RKO (cell line): Measurements from ENCODE around the gene ARMC9.
A peak's percentile ranks its signal among the peaks of the same experiment; 100 is the strongest.

Source experiments
- DNase-seq: peaks from one replicate; pipeline ENCODE4 v3.0.0-alpha.2; 2016; ENCODE audit warnings: low spot score

The ARMC9 gene

DNA sequence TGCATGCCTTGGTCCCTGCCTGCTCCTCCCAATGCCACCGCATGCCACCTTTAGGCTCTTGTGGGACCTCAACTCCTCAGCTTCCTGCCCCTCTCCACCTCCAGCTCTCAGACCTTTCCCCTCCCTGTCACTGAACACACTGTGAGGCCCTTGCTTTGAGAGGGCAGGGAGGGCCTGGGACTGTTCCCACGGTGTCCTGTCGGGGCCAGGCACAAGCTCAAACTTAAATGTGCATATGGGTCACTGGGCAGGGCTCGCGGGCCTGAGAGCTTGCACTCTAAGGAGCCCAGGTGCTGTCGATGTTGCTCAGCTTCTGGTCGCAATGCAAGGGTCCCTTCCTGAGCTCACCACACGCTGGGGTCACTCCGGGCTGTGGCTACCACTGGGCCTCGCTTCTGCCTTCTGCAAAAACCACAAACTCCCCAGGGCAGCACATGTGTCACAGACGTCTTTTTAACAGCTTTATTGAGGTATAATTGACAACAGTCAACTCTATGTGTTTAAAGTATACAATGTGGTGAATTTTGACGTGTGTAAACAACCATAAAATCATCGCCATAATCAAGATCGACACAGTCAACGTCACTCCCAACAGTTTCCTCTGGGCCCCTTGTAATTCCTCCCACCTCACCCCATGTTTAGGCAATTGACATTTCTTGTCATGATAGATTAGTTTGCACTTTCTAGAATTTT is 185.1 kb downstream of the ARMC9 start:
- no peak for DNase-seq

DNA sequence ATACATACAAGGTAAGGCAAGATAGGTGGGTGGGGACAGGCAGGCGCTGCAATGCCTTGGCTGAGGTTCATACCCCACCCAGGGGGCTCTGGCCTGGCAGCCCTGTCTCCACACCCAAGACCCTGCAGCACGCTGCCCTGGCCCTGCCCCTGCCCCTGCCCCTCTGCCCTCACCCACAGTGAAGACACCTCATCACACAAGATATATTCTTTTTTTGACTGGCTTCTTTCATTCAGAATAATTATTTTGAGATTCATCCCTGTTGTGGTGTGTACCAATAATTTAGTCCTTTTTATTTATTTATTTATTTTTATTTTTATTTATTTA is 185.6 kb downstream of the ARMC9 start:
- no peak for DNase-seq

DNA sequence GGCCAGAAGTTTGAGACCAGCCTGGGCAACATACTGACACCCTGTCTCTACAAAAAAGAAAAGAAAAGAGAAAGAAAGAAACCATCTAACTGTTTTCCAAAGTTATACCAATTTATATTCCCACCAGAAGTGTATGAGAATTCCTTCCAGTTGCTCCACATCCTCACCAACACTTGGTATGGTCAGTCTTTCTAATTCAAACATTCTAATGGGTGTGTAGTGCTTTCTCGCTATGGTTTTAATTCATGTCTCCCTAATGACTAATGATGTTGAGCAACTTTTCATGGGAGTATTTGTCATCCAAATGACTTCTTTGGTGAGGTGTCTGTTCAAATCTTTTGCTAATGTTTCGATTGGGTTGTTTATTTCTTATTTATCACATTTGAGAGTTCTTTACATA is 186.5 kb downstream of the ARMC9 start:
- DNase-seq: peak; percentile 34

DNA sequence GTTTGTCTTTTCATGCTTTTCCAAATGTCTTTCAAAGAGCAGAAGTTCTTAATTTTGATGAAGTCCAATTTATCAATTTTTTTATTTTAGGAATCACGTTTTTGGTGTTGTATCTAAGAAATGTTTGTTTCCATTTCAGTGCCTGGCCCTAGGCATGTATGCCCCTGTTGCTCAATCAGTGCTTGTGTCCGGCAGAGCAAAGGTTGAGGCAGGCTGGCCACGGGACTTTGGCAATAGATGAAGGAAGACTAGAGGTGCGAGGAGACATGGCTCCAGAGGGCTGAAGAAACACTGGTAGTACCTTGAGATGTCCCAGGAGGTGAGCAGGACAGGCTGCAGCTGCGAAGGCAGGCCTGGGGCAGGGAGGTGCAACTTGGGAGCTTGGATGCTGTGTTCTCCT is 187.0 kb downstream of the ARMC9 start:
- DNase-seq: no peak

DNA sequence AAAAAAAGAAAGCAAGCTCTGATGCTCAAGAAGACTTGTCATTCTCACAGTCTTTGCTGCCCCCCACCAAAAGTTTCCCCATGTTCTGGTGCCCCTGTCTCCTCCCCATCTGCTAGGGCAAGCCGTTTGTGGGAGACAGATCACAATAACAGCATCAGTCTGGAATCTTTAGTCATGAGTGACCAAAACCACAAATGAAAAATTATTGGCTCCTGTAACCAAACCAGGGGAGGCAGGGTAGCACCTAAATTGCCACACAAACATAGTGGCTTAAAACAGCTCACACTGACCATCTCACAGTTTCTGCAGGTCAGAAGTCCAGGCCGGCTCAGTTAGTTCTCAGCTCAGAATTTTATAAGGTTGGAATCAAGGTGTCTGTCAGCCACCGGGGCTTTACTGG is 188.0 kb downstream of the ARMC9 start:
- peak; percentile 30 for DNase-seq

DNA sequence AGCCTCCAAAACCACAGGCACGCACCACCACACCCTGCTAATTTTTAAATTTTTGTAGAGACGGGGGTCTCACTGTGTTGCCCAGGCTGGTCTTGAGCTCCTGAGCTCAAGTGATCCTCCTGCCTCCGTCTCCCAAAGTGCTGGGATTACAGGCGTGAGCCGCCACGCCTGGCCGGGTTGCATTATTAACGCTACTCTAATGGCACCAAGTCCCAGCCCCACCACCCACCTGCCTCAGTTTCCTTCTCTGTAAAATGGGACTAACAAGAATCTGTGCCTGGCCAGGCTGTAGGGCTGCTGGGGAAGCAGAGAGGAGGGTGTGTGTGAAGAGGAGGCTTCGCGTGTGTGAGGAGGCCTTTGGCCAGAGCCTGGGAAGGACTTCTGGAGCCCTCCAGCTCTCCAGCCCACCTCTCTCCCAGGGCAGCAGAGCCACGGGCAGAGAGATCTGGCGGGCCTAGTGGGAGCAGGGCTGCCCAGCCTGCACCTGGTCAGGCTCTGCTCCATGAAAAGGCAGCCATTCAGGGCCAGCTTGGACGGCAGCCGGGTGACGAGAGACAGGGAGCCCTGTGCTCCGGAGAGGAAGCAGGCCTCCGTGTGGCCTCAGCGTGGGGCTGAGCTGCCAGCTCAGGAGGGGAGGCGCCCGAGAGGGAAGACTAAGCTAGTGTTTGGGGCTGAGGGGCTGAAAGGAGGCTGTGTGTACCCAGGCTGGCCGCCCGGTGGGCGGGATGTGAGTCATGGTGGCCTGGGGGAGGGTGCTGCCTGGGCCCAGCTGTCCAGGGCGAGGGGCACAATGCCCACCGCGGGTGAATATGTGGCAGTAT is 189.7 kb downstream of the ARMC9 start:
- DNase-seq: no peak

DNA sequence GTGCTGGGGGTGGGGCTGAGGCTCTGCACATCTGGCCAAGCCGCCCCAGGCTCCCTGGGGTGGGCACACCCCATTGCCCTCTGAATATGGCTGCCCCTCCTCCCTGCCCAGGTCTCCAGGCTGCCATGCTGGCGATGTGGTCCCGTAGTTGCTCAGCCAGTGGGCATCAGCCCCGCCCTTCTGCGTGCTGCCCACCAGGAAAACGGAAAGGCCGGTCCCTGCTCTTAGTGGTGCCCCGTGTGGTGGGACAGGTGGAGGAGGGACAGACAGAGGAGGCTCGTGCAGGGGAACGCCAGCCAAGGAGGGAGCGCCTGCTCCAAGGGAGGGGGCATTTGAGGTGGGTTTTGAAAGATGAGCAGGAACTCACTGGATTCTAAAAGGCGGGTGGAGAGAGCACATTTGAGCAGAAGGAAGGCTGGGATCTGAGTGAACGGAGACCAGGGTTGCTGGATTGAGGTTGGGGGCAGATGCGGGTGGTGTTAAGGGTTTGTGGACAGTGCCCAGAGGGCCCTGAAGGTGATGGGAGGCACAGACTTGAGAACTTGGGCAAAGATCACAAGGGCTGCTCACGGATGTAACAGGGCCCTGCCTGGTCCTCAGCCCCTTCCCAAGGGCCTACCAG is 190.4 kb downstream of the ARMC9 start:
- DNase-seq: no peak

DNA sequence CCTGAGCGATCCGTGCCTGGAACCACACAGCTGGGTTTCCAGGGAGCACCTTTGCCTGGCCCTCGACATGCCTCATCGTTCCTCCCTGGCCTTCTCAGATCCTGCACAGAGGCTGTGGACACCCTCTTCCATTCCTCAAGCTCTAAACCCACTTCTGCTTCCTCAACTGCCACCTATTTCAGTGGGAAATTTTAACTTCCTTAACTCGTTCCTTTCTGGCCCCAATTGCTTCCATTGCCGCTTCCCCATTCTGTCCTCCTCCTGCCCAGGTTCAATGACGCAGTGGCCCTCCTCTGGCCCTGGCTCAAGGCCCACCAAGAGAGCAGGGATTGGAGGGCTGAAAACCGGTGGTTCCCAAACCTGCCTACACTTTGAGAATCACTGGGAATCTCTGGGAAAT is 192.2 kb downstream of the ARMC9 start:
- DNase-seq: no peak

DNA sequence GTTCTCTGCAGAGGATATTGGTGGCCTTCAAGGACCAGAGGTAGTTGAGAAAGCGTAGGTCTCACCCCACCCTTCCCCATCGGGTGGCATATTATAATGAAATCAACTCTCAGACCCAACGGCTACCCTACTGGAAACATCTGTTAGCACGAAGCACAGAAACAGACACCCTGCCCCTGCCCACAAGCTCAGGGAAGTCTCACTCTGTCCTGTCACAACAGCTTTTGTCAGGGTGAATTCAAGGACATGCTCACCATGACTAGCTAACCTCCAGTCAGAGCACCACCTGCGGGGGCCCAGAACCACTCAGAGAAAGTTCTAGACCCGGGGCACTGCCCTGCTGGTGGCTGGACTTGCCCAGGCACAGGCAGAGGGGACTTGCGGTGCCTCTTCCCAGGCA is 193.6 kb downstream of the ARMC9 start:
- no peak for DNase-seq

DNA sequence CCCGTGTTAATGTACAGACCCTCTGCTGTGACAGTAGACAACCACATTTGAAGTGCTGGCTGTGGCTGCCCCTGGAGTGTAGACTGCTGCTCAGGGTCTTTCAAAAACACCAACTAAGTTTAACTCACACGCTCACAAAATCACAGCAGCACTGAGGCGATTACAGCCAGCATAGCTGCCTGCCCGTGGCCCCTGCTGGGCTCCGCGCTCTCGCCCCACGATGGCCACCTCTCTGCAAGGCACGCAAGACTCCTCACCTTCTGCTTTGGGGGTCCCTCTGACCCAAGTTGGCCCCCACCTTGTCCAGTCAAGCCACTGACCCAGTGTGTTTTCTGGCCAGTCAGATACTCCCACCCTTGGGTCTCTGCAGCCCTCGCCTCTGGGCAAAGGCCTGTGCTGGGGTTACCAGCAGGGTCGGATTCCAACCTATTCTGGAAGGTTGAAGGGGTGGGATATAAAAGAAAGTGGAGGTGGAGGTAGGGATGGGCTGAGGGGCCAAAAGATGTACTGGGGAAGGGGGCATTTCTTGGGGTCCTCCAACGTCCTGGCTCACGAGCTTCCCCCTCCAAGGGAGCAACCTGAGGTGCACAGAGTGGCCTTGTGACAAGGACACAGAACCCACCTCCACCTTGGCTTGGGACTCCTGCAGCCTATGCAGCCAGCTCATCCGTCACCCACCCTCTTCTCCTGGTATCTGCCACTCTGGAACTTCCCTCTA is 194.2 kb downstream of the ARMC9 start:
- DNase-seq: no peak

DNA sequence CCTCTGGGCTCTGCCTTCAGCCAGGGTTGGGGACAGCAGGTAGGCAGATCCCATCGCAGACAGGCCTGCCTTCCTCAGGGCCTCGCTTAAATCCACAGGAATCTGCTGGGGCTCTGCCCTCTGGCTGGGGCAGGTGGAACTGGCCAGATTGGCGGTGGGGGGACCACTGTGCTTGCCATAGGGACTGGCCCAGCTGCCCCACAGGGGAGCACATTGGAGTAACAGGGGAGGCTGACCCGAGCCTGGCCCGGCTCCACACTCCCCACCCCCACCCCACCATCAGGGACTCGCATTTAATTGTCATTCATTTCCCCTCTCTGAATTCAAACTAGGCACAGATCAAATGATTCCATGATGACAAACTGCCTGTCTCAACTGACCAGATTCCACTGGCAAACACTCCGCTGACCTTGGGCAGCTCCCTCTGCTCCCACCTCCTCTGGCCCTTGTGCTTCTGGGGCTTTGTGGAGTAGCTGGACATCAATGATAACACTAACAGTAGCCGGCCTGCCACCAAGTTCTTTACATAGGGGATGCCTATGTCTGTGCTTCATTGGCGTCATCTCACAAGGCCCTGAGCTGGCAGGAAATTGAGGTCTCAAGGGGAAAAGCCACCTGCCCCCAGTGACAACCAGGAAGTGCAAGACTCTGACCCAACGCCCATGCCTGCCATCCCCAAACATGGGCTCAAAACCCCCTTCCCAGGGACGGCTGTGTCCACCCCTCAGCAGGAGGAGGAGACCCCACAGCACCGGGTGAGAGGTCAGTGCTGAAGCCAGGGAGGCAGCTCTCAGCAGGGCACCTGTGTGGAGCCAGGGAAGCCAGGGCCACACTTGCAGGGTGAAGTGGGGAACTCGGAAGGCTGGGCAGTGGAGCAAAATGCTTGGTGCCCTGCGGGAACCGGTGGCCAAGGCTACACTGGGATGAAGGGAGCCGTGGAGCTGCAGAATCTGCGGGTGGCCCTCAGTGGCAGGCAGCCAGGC is 195.0 kb downstream of the ARMC9 start:
- DNase-seq: no peak

DNA sequence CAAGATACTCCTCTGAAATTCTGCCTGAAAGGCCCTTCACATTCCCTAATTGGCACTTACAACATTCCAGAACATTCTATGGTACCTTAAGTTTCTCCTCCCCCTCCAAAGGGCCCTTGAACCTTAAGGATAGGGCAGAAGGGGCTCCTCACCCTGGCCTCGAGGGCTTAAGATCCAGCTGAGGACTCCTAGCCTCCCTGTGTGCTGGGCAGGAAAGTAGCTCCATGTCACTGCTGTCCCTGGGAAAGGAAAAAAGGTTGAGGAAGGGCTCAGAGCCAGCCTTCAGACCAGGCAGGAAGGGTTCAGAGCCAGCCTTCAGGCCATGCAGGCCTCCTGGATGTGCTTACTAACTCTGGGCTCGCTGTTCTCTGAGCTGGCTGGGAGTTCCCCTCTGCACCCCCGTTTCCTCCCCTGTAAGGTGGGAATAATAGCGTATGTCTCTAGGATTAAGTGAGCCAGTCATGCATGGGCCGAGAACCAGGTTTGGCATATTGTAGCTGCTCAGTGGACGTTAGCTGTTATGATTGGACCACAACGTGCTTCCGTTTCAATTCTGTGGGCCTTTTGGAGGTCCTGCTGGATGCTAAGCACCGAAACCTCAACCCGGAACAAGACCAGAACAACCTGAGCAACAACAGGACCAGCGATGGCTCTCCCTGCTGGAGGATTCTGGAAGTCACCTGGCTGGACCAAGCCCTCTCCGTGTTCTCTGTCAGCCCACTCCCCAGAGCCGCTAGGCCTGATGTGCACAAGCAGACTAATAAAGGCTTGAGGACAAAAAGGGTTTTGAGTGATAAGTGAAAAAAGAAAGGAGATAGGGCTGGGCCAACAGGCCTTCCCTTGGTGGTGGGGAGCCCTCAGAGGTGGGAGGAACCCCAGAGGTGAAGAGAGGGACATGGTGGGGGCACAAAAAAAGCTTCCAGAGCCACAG is 196.0 kb downstream of the ARMC9 start:
- DNase-seq: no peak

DNA sequence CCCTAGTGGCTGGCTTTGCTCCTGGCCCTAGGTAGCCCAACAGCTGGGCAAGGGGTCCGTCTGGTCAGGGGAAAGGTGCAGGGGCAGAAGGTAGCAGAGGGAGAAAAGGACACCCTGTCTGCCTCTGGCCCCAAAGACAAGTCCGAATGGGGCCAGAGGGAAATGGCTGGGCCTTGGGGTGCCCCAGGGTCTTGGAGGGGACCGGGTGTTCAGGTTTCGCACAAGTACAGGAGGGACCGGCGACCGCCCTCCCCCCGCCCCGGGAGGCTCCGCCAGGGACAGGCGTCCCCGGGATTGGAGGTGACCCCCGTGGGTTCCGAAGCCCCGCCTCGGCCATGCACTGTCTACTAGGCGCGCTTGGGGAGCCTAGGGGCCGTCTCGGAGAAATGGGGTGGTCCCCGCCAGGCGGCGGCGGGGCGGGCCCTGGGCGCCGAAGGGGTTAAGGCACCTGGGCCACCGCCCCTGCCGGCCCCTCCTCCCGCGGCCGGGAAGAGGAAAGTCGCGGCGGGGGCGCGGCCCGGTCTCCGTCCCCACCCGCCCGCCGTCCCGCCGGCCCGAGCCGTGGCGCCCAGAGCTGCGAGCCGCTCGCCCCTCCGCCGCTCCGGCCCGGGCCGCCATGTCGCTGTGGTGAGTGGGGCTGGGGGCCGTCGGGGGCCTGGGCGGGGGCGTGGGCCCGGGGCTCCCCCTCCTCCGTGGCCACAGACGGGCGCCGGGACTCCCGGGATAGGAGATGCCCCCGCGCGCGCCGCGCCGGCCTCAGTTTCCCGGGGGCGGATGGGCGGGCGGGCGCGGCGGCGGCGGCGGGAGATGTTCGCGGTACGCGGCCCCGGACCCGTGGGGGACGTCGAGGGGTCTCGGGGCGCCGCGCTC is 197.0 kb downstream of the ARMC9 start, which contains the start of gene B3GNT7:
Gene B3GNT7, plus strand, starts transcription at position 523 of the 870 bp plus-strand sequence. Its CDS starts 94 bp downstream, at position 617.
- no peak for DNase-seq

DNA sequence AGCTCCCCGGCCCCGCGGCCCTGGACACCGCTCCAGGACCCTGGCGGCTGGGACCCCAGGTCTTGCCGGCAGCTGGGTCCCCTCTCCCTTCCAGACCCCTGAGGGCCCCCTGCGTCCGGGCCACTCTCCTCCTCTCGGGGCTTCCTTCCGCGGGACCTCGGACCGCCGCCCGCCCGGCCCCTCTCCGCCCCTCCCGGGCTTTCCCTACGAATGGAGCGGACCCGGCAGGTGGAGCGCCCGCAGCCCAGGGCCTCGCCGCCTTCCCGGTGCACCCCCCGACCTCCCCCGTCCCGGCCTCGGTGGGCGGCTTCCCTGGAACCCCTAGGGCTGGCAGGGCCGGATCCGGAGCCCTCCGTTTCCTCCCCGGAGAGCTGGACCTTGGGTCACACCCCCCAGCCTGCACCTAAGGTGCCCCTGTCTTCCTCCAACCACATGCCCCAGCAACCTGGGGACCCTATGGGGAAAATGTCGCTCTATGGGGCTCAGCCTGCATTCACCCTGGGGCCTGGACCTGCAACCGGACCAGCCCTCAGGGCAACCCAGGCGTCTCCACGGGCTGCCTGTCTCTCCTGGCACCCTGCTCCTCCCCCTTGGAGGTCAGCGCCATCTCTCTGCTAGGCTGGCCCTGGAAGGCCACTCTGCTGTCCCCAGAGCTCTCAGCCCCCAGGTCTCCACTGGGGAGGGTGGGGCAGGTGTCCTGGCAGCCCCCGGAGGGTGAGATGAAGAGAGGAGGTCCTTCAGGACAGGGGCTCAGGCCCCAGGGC is 197.8 kb downstream of the ARMC9 start:
- DNase-seq: no peak

DNA sequence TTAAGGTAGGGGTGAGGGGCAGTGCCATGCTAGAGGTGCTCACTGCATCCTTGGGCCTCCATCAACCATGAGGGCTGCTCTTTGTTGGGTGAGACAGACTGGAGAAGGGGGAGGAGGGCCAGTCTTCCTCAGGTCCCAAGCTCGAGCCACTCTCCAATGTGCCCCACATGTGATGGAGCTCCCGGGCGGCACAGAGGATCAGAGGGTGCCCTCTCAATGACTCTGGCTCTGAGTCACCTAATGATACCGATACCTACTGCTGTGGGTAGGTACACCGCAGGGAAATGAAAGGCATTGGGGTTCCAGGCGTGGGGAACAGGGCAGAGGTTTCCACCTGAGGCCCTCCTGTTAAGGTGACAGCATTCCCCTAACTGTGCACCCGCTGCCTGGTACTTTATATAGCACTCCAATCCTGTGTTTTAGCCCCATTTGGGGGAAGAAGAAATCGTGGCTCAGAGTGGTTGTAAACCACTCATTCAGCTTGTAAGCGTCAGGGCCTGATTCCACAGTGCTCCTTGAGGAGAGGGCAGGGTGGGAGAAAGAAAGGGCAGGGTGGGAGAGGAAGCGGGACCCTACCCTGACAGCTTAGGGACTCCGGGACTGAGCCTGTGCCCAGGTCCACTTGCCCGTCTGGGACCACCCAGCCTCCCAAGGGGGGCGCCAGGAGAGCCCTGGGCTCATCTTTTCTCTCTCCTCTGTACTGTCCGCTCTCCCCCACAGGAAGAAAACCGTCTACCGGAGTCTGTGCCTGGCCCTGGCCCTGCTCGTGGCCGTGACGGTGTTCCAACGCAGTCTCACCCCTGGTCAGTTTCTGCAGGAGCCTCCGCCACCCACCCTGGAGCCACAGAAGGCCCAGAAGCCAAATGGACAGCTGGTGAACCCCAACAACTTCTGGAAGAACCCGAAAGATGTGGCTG is 198.8 kb downstream of the ARMC9 start:
- DNase-seq: no peak

DNA sequence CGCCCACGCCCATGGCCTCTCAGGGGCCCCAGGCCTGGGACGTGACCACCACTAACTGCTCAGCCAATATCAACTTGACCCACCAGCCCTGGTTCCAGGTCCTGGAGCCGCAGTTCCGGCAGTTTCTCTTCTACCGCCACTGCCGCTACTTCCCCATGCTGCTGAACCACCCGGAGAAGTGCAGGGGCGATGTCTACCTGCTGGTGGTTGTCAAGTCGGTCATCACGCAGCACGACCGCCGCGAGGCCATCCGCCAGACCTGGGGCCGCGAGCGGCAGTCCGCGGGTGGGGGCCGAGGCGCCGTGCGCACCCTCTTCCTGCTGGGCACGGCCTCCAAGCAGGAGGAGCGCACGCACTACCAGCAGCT is 199.5 kb downstream of the ARMC9 start:
- no peak for DNase-seq

DNA sequence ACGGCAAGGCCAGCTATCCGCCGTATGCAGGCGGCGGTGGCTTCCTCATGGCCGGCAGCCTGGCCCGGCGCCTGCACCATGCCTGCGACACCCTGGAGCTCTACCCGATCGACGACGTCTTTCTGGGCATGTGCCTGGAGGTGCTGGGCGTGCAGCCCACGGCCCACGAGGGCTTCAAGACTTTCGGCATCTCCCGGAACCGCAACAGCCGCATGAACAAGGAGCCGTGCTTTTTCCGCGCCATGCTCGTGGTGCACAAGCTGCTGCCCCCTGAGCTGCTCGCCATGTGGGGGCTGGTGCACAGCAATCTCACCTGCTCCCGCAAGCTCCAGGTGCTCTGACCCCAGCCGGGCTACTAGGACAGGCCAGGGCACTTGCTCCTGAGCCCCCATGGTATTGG is 200.2 kb downstream of the ARMC9 start:
- no peak for DNase-seq
